AG09309 (cell line): Measurements from ENCODE around the gene TNFRSF1A.

ENCODE experiments used
- DNase-seq: peaks from one replicate; pipeline ENCODE4 v3.0.0-alpha.2; 2010; ENCODE audit warnings: low read depth
- H3K4me3 ChIP-seq: 2 replicates; pipeline ENCODE4 v1.5.1; 2011; ENCODE audit warnings: mild to moderate bottlenecking, low read depth, low read length, moderate library complexity; ENCODE audit not compliant: control insufficient read depth
- TF ChIP-seq, protein P1 (sequence below): IDR thresholded peaks from 2 replicates; pipeline ENCODE4 v1.5.1; 2011; ENCODE audit warnings: mild to moderate bottlenecking, low read depth, low read length, inconsistent platforms; ENCODE audit not compliant: insufficient read depth, control insufficient read depth; ENCODE audit errors: missing control alignments

Gene TNFRSF1A

DNA sequence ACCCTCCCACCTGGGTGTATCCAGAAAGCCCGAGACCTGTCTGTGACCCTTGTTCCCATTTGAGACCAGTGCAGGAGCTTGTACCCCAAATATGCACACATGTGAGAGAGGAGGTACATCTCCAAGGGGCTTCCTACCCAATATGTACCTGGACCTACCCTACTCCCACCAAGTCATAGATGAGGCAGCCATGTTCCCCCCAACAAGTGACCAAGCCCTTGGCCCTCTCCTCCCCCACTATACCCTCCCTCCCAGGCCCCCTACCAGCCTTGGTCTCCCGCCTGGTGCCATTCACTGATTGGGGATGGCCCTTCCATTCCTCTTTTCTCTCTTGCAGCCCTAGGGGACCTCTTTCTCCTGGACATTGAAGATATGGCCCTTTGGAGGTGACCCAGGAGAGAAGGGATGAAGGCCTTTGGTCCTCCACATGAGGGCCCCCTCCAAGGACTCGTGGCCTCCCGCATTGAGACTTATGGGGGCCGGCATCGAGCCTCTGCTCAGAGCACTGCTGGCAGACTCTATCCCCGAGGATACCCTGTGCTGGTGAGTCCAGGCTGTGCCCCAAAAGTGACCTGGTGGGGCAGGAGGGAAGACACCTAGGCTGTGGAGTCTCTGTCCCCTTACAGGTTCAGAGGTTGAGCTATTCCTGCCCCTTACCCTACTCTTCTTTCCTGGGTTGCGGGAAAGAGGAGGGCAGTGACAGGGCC lies 29.9 kb downstream of the TNFRSF1A start:
- no peak for DNase-seq
- TF ChIP-seq, protein P1, sequence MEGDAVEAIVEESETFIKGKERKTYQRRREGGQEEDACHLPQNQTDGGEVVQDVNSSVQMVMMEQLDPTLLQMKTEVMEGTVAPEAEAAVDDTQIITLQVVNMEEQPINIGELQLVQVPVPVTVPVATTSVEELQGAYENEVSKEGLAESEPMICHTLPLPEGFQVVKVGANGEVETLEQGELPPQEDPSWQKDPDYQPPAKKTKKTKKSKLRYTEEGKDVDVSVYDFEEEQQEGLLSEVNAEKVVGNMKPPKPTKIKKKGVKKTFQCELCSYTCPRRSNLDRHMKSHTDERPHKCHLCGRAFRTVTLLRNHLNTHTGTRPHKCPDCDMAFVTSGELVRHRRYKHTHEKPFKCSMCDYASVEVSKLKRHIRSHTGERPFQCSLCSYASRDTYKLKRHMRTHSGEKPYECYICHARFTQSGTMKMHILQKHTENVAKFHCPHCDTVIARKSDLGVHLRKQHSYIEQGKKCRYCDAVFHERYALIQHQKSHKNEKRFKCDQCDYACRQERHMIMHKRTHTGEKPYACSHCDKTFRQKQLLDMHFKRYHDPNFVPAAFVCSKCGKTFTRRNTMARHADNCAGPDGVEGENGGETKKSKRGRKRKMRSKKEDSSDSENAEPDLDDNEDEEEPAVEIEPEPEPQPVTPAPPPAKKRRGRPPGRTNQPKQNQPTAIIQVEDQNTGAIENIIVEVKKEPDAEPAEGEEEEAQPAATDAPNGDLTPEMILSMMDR, result no peak
- H3K4me3 ChIP-seq, result no peak overlapping the region

DNA sequence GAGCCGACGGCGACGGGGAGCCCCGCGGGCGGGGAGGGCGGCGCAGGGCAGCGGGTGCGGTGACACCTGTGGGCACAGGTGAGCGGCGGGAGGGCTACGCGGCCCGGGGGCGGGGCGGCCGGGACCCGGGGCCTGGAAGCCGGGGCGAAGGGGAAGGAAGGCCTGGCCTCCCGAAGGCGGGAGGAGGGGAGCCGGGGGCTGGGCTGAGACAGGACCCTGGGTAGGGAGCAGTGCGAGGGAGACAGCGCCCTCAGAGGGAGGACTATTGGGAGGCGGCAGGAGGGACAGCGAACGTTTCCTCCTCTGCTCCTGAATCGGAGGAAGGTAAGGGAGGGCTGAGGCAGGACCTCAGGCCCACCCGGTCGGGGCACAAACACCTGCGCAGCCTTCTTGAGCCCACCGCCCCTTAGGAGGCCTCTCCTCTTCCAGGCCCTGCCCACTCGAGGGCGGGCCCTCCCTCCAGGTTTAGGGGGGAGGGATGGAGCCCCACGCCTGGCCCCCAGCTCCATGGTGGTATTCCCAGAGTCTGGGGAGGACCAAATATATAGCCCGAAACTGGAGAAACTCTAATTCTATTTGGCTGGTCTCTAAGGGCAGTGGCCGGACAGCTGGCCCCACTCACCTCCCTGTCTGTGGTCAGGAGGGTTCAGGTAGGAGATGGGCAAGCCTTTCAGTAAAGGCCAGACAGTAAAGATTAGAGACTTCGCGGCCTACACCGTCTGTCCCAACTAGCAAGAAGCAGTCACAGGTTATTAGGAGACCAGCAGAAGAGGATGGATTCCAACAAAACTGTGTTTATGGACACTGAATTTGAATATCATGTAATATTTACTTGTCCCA lies 30.9 kb downstream of the TNFRSF1A start:
- DNase-seq, result no peak
- TF ChIP-seq, protein P1, result no peak
- H3K4me3 ChIP-seq, result no peak overlapping the region

DNA sequence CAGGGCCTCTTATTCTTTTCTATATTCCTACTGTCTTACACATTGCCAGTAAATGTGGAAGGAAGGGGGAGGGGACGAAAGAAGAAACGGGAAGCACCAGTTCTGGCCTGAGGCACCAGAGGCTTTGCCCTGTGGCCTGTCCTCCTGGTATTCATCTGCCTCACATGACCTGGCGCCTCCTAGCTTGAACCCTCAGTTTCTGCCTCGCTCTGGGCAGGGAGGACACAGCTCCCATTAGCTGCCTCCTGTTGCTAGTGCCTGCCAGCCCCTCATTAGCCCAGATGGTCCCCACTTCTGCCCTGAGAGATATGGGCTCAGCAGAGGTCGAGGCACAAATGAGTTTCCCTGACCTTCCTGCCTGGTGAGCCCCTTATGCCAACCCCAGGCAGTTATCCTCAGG lies 34.3 kb downstream of the TNFRSF1A start:
- DNase-seq, result no peak
- TF ChIP-seq, protein P1, result no peak

DNA sequence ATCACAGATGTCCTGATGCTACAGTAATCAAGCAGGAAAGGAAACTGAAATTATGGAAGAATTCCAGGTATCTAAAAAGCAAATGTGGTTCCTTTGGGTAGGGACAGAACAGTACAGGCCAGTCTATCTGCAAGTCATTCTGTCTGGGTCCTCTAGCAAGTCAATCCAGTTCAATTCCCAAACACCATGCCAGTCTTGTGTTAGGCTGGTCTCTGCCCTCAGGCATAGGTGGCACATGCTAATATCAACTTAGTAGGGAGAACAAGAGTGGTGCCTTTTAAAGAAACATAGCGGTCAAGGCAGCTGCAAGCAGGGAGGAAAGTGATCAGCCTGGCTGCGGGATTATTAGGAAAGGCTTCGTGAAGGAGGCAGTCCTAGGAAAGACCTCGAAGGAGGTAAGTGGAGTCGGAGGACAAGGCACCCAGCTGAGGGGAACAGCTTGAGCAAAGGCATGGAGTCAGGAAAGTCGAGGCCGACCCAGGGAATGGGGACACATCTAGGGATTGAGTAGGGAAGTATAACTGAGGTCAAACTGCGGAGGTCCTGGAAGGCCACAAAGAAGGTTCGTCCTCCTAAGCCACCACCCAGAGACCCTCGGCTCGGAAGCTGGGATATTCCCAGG lies 35.2 kb downstream of the TNFRSF1A start:
- H3K4me3 ChIP-seq, result no peak overlapping the region
- TF ChIP-seq, protein P1, result no peak
- no peak for DNase-seq

More for the DNA sequence above, 34.3 kb downstream of the TNFRSF1A start:
- H3K4me3 ChIP-seq, result no peak overlapping the region

DNA sequence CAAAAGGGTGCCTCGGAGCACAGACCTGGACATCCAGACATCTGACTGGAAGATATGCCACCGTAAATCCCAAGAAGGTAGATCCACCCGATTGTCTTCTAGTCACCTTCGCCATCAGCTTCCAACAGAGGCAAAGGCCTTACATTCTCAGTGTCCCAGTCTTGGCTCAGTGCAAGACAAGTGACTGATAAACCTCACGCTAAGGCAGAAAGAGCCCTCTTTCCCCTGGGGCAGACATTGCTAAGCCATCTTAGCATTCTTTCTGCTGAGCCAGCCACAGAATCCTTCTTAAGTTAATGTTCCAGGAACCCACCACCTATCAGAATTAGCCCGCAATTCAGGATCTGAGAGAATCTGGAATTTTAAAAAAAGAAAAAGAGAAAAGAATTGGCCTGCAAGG lies 35.7 kb downstream of the TNFRSF1A start:
- no peak overlapping the region for H3K4me3 ChIP-seq
- TF ChIP-seq, protein P1, result no peak
- no peak for DNase-seq

DNA sequence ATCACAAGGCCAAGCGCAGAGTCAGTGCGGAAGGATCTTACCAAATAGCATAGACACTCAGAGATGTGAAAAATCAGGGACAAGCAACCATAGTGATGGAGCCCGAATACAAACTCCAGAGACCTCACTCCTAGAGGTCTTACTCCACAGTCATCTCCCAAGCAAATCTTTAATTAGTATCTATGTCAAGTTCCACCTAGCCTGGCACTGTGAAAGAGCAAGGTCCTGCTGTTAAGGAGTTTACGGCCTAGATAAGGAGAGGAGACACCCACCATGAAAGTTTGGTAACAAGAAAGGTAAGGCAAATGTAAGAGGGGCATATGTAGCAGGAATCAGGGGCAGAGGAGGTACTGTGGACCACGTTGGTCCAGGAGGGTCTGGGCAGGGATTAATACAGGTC lies 38.8 kb downstream of the TNFRSF1A start:
- DNase-seq, result no peak
- TF ChIP-seq, protein P1, result no peak
- no peak overlapping the region for H3K4me3 ChIP-seq
